GM18511 (cell line): ENCODE data around the gene RASAL1.
A peak's percentile ranks its signal among the peaks of the same experiment; 100 is the strongest.

Experiments
- ATAC-seq: cut with Tn5 transposase; IDR thresholded peaks from one replicate; pipeline ENCODE4 v1.9.1; 2021; ENCODE audit warnings: mild to moderate bottlenecking, moderate library complexity; ENCODE audit not compliant: unreplicated experiment

RASAL1 gene

GRCh38 chr12:113135178-113136127 is at the start of gene RASAL1:
Gene RASAL1, minus strand, starts transcription at chr12:113135761. Its CDS starts 299 bp downstream, at chr12:113135462.
- no peak for ATAC-seq

- peak; percentile 81 for ATAC-seq
These were observed 49.3 kb upstream of the RASAL1 start for GRCh38 chr12:113184900-113185179.

GRCh38 chr12:113184098-113184899 is 48.7 kb upstream of the RASAL1 start:
- peak; percentile 62 for ATAC-seq

GRCh38 chr12:113183030-113183589 is 47.5 kb upstream of the RASAL1 start:
- no peak for ATAC-seq

- no peak for ATAC-seq
These were observed 46.4 kb upstream of the RASAL1 start for GRCh38 chr12:113181975-113182374.

- ATAC-seq: no peak
These were observed 44.8 kb upstream of the RASAL1 start for GRCh38 chr12:113180333-113180732.

GRCh38 chr12:113179023-113179422 is 43.5 kb upstream of the RASAL1 start:
- ATAC-seq: no peak

GRCh38 chr12:113174461-113175384 is 39.2 kb upstream of the RASAL1 start:
- no peak for ATAC-seq

- peak; percentile 84 for ATAC-seq
These were observed 37.6 kb upstream of the RASAL1 start for GRCh38 chr12:113173081-113173698.

- no peak for ATAC-seq
These were observed 36.6 kb upstream of the RASAL1 start for GRCh38 chr12:113172185-113172584.

GRCh38 chr12:113171543-113171942 is 36.0 kb upstream of the RASAL1 start:
- no peak for ATAC-seq

- ATAC-seq: no peak
These were observed 35.4 kb upstream of the RASAL1 start for GRCh38 chr12:113170926-113171325.

GRCh38 chr12:113170457-113170856 is 34.9 kb upstream of the RASAL1 start:
- no peak for ATAC-seq

- no peak for ATAC-seq
These were observed 34.1 kb upstream of the RASAL1 start for GRCh38 chr12:113169697-113170096.

- ATAC-seq: no peak
These were observed 32.3 kb upstream of the RASAL1 start for GRCh38 chr12:113167868-113168267.

GRCh38 chr12:113165521-113166450 is 30.2 kb upstream of the RASAL1 start:
- no peak for ATAC-seq

GRCh38 chr12:113164014-113164413 is 28.5 kb upstream of the RASAL1 start:
- no peak for ATAC-seq

- ATAC-seq: no peak
These were observed 27.4 kb upstream of the RASAL1 start for GRCh38 chr12:113163030-113163360.
